CD4-positive, alpha-beta T cell treated with Interleukin-10 for 1 hour (primary cell): Measurements from ENCODE around the gene HCFC1R1.

ENCODE experiments used
- DNase-seq: peaks from one replicate; pipeline ENCODE4 v3.0.0-alpha.2; 2020

HCFC1R1 gene

GRCh38 chr16:2973093-2973492 lies 50.6 kb downstream of the HCFC1R1 start:
- no peak for DNase-seq
